ENCODE data around the gene STEAP3. TPM values are rescaled to one million over a fixed set of nuclear protein-coding genes. Genes with fewer than 3 reads are reported as not detected.

The STEAP3 gene
- total and polyA plus RNA-seq, 8 donors: 1.7 to 43.8 (median 3.1) TPM

- Histone ChIP-seq H3K36me3 (peaks cover 0 to 12% of the 10 kb centered on the region in 2 donors), H3K27ac (no peak overlapping the region), H3K4me1 (peaks cover 0 to 11% of the 10 kb centered on the region in 2 donors), H3K4me3 (no peak overlapping the region), H3K27me3 (no peaks in the 10 kb centered on the region), H3K9me3 (no peaks in the 10 kb centered on the region)
- ATAC-seq (no peak), DNase-seq (peak in 1 of 4 donors; percentile 28)
- intact Hi-C loops (cut with DNase I): no loop called here
- no peak for TF ChIP-seq CTCF (IDR thresholded peaks at IDR 0.05)
These were observed 39.4 kb downstream of the STEAP3 start for GRCh38 chr2:119263025-119263424.

DNA sequence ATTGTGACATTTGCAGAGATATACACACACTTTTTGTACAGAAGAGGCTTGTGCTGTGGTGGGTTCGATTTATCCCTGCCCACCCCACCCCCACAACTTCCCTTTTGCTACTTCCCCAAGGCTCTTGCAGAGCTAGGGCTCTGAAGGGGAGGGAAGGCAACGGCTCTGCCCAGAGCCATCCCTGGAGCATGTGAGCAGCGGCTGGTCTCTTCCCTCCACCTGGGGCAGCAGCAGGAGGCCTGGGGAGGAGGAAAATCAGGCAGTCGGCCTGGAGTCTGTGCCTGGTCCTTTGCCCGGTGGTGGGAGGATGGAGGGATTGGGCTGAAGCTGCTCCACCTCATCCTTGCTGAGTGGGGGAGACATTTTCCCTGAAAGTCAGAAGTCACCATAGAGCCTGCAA lies 40.0 kb downstream of the STEAP3 start:
- H3K4me3 ChIP-seq: no peak overlapping the region
- peak; percentile 66 for ATAC-seq
- no peaks in the 10 kb centered on the region for H3K9me3 ChIP-seq
- peaks cover 0 to 11% of the 10 kb centered on the region in 2 donors for H3K4me1 ChIP-seq
- H3K36me3 ChIP-seq: peaks cover 0 to 12% of the 10 kb centered on the region in 2 donors
- no peak overlapping the region for H3K27ac ChIP-seq
- DNase-seq: peak in 1 of 4 donors; percentile 60
- intact Hi-C loops (cut with DNase I): no loop called here
- H3K27me3 ChIP-seq: no peaks in the 10 kb centered on the region
- TF ChIP-seq CTCF (IDR thresholded peaks at IDR 0.05): no peak

GRCh38 chr2:119264781-119265692 lies 41.4 kb downstream of the STEAP3 start:
- peak; percentile 67 to 71 for TF ChIP-seq CTCF (IDR thresholded peaks at IDR 0.05)
- intact Hi-C loops (cut with DNase I): no loop called here
- peak in 1 of 4 donors; percentile 27 for DNase-seq

GRCh38 chr2:119265693-119266066 lies 42.0 kb downstream of the STEAP3 start:
- ATAC-seq (no peak), DNase-seq (no peak)
- TF ChIP-seq CTCF (IDR thresholded peaks at IDR 0.05): no peak
- Histone ChIP-seq H3K27ac (no peak overlapping the region), H3K4me3 (no peak overlapping the region), H3K9me3 (no peaks in the 10 kb centered on the region), H3K36me3 (peaks cover 0 to 12% of the 10 kb centered on the region in 2 donors), H3K27me3 (no peaks in the 10 kb centered on the region), H3K4me1 (peaks cover 0 to 11% of the 10 kb centered on the region in 2 donors)
- intact Hi-C loops (cut with DNase I): no loop called here

More at GRCh38 chr2:119264781-119265692, 41.4 kb downstream of the STEAP3 start:
- Histone ChIP-seq H3K4me3 (no peak overlapping the region), H3K27ac (no peak overlapping the region), H3K4me1 (peaks cover 0 to 11% of the 10 kb centered on the region in 2 donors), H3K9me3 (no peaks in the 10 kb centered on the region), H3K27me3 (no peaks in the 10 kb centered on the region), H3K36me3 (peaks cover 0 to 12% of the 10 kb centered on the region in 2 donors)
- ATAC-seq: peak; percentile 95

DNA sequence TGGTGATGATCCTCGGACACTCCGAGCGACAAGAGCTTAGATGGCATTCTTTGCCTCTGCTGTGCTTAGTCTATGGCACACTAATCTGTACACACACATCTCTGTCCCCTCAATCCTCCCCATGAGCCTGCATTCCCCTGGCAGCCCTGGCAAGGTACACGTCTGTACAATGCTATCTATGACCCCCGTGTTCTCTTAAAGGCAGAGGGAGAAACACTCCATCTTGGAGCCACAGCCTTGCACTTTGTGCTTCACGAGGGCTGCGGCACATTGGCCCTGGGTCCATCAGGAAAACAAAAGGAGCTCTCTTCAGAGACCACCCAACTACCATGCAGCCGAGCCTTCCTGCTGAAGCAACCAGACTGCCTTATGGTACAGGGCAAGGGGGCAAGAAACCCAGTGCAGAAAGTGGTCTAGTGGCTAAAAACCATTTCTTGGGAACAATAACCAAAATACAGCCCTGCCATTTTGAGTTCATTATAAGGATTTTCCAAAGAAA lies 42.5 kb downstream of the STEAP3 start:
- intact Hi-C loops (cut with DNase I): no loop called here
- DNase-seq (no peak), ATAC-seq (no peak)
- TF ChIP-seq CTCF (IDR thresholded peaks at IDR 0.05): no peak
- Histone ChIP-seq H3K27me3 (no peaks in the 10 kb centered on the region), H3K27ac (no peak overlapping the region), H3K4me1 (peaks cover 0 to 11% of the 10 kb centered on the region in 2 donors), H3K36me3 (peaks cover 0 to 12% of the 10 kb centered on the region in 2 donors), H3K9me3 (no peaks in the 10 kb centered on the region), H3K4me3 (no peak overlapping the region)
